IPS DF 19.7 (cell line): ENCODE measurements around the gene GATA3.
"Not testable (repeated sequence)": the region's sequence is repeated elsewhere in the genome, so short reads cannot be mapped to it uniquely, and the experiment has no call there.

Experiments used
- DNase-seq: peaks from one replicate; pipeline ENCODE4 v3.0.0-alpha.2; 2013; ENCODE audit warnings: low read depth, low spot score

Gene GATA3

DNA sequence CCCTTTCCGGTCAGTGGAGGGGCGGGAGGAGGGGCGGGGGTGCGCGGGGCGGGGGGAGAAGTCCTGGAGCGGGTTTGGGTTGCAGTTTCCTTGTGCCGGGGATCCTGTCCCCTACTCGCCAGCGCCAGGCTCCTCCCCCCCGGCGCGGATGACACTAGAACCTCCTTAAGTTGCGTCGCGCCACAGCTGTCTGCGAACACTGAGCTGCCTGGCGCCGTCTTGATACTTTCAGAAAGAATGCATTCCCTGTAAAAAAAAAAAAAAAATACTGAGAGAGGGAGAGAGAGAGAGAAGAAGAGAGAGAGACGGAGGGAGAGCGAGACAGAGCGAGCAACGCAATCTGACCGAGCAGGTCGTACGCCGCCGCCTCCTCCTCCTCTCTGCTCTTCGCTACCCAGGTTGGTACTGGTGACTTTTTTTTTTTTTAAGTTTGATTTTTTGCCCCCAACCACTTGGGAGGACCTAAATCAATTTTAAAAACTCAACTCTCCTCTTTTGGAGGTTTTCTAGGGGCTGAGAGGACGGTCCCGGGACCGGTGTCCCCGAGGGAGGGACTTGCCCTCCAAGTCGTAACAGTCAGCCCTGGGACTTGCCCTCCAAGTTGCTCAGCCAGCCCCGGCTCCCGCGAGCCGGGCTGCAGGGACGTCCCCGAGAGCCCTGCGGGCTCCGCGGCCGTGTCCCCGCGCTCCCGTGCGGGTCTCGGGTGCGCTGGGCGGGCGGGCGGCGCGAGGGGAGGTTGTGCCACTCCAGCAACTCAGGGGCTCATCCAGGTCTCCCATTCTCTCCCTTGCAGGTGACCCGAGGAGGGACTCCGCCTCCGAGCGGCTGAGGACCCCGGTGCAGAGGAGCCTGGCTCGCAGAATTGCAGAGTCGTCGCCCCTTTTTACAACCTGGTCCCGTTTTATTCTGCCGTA lies at the start of gene GATA3:
Gene GATA3, plus strand, starts transcription at position 195 of the 914 bp plus-strand sequence. CDS start 968 bp downstream, outside the sequence.
- DNase-seq, result no peak

DNA sequence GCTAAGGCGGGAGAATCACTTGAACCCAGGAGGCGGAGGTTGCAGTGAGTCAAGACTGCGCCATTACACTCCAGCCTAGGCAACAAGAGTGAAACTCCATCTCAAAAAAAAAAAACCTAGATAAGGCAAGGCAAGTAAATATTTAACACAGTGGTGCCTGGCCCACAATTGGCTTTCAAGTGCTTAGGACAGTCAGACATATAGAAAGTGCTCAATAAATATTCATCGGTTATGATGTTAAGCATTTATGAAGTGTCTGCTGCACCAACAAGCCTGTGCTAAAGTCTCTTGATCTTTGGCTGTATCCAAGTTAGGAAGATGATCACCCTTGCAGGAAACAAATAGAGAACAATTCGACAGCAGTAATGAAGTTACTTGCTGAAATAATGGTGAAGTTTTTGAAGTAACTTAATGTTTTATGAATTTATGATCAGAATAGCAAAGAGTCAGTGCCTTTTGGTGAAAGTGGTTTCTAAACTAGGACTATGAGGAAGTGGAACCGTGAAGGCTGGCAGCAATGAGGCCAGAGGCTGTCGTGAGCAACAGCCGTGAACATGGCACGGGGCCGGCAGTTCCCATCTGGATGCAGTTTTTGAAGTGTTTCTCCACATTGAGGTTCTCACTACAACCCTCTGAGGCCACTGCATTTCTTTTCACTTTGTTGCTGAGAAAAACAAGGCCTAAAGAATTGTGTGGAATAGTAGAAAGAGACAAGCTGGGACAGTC lies 48.1 kb upstream of the GATA3 start:
- no peak for DNase-seq

DNA sequence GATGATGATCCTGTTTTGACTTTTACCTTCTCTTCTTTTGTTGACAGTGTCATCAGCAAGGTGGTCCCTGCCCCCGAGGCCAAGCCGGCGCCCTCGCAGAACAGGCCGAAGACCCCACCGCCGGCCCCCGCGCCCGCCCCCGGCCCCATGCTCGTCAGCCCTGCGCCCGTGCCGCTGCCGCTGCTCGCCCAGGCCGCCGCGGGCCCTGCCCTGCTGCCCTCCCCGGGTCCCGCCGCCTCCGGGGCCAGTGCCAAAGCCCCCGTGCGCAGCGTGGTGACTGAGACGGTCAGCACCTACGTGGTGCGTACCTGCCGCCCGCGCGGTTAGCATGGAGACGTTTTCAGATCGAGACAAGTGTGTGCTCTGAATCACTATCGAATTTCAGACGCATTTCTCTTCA lies 45.5 kb upstream of the GATA3 start:
- no peak for DNase-seq

DNA sequence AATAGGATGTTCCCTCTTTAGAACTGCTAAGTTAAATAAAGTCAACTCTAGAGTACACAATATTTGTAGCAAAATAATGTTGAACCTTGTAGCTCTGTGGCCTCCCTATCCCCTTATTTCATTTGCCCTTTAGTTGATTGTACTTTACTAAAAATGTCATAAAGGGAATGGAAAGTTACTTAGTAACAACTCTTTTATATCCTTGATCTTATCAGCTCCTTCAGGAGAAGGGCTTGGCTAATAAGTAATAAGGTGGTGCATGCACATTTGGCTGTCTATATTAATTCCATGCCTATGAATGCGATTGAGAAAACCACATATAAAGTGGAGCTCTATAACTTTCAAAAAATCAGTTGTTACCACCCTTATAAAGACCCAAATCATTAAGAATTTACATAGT lies 41.5 kb upstream of the GATA3 start:
- DNase-seq, result no peak

DNA sequence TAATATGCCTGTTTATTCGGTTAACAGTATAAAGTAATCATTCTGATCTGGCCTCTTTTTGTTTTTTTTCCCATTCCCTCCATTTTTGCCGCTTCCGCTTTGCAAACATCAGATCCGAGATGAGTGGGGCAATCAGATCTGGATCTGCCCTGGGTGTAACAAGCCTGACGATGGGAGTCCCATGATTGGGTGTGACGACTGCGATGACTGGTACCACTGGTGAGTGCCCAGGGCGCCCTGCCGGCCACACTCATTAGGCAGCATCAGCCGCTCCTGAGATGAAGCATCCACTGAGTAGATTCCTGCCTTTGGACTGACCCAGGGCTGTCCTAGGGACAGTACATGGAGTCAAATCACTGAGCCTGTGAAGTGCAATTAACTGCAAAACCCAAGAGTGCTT lies 40.9 kb upstream of the GATA3 start:
- no peak for DNase-seq

DNA sequence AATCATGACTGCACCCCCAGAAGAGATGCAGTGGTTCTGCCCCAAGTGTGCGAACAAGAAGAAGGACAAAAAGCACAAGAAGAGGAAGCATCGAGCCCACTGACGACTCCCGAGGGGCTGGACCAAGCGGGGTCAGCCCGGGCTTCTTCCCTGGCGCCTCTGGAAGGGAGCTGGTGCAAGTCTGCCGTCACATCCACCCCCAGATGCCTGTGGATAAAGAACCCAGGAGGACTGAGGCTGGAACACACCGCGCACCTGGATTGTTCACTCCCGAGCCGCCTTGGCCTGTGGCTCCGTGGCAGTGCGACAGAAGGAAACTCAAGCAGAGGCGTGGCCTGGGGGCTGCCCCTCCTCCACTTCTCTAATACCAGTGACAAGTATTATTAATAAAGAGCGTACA lies 39.8 kb upstream of the GATA3 start:
- no peak for DNase-seq

DNA sequence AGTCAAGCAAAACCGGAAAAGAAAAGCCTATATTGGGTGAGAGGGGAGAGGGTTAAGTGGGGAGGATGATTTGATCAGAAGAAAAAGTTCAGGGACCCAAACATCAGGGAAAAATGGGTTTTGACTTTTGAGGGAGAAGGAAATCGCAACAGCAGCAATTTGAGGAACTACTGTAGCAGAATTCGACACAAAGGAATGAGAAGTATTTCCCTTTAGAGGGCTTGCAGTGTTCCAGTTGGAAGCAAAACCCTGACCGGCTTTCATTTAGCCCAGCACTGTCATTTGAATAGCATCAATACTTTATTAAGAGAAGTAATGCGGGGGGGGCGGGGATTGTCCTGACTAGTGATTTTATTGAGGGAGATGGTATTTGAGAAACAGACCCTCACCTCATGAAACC lies 37.2 kb upstream of the GATA3 start:
- DNase-seq, result no peak

DNA sequence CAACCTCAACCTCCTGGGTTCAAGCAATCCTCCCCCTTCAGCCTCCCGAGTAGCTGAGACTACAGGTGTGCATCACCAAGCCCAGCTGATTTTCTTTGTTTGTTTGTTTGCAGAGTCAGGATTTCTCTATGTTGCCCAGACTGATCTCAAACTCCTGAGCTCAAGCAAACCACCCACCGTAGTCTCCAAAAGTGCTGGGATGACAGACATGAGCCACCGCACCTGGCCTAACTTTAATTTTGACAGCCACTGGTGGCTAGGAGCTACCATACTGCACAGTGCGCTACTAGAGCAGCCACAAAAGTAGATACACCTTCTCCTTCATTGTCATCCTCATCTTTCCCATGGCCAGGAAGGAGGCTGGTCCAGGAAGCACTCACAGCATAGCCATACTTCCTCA lies 31.2 kb upstream of the GATA3 start:
- no peak for DNase-seq

DNA sequence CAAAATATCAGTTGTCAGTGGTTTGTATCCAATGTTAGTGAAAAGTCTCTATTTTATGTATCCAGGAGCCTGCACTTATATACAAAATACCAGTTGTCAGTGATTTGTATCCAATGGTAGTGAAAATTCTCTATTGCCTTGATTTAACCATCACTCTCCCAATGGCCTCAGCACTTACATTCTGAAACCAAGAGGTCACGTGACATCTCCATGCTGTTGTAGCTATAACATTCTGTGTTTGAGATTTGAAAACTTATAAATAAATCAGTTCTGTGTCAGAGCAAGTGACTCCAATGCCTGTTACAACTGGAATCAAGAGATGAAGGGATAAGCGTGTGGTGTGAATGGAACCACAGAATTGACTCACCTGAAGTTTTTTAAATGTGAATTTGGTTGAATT lies 30.6 kb upstream of the GATA3 start:
- no peak for DNase-seq

DNA sequence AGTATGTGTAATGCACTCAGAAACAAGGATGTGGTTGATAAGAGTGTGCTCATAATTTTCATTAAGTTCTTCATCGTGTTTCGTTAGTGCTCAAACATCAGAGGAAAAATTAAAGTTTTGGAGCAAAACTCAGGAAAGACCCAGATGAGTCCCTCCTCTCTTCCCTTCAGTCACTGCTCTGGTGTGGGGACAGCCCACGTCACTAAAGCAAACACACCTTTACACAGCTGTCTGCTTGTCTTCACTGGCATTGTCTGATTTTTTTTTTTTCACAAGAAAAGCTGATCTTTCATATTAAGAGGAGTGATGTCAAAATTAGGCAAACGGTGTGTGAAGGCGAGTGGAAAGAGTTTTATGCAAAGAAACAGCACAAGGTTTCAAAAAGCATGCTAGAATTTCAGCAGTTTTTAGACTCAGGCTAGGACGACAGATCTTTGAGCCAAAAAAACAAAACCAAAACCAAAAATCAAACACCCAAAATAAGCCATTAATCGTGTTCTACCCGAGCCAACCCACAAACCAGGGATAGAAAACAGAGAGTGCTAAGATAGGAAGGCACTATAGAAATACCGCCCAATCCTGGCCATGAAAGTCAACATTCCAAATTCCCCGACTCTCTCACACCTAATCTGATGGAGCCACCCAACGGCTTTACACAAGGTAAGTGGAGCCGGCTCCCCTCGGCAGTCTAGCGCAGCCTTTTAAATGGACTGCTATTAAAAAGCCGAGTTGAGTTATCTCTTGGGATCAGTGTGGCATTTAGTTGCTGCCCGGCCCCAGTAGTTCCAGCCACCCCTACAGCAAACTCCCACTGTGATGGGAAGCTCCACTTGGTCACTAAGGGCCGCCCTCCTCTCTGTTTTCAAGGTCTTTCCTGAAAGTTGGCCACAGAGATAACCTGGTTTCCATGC lies 27.9 kb upstream of the GATA3 start:
- DNase-seq, result no peak

DNA sequence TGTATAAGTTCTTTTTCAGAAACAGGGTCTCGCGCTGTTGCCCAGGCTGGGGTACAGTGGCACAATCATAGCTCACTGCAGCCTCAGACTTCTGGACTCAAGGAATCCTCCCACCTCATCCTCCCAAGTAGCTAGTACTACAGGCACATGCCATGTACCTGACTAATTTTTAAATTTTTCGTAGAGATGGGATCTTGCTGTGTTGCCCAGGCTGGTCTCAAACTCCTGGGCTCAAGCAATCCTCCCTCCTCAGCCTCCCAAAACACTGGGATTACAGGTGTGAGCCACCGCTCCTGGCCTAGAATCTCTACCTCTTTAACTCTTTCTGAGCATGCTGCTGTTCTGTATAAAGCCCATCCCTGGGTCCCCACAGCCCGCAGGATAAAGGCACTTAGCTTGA lies 23.3 kb upstream of the GATA3 start:
- not testable (repeated sequence) for DNase-seq

DNA sequence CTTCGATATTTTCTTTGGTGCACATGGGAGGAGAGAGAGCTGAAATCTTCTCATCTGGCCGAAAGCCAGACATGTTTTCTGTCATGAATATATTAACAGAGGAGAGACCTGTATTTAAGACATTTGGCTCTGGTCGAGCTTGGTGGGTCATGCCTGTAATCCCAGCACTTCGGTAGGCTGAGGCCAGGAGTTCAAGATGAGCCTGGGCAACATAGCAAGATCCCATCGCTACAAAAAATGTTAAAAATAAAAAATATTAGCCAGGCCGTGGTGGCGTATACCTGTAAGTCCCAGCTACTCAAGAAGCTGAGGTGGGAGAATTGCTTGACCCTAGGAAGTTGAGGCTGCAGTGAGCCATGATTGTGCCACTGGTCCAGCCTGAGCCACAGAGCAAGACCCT lies 21.9 kb upstream of the GATA3 start:
- no peak for DNase-seq

DNA sequence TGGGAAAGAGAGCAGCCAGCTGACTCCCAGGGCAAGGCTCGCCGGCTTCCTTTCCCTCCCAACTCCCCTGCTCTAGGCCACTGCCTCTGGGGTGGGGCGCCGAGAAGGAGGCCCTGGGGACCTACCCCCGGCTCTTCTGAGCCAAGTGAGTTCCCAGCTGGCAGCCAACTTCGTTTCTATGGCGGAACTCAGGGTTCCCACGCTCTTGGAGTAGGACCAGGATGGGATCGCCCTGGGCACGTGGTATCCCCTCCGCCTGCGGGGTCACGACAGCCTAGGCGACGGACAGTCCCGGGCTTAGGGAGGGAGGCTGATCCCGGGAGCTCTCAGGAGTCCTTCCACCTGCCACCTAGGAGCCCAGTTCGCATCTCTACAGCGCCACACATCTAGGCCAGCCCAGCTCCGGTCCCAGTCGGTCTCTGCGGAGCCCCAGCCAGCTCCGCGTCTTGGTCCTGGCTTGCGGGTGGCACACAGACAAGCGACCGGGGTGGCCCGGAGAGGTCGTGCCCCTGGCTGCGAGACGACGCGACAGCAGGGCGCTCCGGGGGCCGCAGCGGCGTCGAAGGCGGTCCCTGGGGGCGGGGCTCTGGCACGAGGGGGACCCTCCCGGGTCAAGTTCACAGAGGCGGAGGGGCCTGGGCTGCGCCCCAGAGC lies 20.5 kb upstream of the GATA3 start:
- DNase-seq, result no peak

DNA sequence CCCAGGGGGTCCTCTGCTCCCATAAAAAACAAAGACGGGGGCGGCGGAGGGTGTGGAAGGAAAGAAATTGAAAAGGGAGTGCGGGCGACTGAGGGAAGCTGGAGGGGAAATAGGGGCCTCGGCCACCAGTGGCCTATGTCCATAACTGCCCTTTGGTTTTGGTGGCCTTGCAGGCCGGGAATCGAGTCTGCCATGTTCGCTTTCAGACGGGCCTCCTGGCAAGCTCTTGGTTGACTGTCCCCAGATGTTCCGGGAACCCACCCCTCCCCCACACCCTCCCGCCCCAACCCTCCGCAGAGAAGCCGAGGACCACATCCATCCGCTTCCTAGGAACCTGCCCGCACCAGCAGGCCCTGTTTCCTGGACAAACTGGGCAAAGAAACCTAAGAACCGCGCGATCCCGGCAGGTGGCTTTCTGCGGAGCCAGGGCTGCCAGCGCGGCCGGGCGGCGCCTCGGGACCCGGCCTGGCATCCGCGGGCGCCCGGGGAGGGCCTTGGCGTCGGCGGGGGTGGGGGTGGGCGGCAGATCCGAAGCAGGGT lies 20.0 kb upstream of the GATA3 start:
- DNase-seq, result no peak

DNA sequence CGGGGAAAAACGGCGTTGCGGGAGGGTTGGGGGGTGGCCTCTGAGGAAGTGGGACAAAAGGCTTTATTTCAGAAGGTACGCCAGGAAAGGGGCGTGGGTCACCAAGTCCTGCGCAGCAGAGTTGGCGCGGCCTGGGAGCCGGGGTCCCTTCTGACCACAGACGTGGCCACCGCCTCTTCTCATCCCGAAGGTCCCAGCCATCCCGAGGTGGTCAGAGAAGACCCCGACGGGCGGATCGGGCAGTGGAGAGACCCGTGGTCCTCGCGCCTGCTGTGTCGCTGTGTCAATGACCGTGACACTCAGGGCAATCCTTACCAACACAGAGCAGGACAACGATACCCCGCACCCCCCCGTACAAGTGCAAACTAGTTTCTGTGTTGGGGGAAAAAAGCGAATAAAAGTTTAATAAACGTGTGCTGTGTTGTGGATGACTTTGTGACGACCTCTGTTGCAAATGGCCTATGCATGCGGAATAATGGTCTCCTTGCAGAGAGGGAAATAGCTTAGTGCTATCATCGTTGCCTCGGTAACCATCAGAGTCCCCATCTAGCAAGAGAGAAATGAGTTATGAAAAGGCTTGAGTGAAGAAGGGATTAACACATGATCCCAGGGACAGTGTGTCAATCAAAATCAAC lies 19.4 kb upstream of the GATA3 start:
- no peak for DNase-seq

DNA sequence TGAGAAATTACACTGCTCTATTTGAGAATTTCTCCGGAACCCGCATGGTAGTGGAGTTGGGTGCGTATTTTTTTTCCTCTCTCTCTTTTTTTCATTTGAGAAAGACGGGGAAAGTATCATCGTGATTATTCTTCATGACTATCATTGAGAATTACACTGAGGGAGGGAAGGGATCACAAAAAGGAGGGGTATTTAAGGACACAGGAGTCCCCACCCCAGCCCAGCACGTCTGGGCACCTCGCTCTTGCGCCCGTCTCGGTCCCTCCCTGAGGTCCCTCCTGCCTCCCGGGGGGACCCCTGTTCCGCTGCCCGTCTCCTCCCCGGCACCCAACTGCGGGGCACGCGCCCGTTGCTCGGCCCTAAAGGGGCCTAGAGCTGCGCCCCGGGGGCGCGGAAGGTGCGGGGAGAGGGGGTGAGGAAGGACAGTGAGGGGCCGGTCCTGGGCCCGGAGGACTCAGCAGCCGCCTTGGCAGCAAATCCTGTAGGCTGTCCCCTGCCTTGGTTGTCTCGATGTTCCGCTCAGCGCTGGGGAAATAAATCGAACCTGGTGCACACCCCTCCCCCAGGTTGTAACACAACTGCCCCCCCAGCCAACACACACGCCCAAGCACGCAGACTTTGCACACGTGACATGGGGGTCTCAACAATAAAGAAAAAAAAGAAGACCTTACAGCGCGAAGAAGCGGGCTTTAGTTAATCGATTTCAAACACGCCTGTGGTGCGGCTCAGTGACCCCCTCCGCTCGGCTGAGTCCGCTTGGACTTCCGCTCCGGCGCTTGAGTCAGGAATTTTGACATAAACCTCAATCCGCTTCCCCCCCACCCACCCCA lies 18.6 kb upstream of the GATA3 start:
- no peak for DNase-seq

DNA sequence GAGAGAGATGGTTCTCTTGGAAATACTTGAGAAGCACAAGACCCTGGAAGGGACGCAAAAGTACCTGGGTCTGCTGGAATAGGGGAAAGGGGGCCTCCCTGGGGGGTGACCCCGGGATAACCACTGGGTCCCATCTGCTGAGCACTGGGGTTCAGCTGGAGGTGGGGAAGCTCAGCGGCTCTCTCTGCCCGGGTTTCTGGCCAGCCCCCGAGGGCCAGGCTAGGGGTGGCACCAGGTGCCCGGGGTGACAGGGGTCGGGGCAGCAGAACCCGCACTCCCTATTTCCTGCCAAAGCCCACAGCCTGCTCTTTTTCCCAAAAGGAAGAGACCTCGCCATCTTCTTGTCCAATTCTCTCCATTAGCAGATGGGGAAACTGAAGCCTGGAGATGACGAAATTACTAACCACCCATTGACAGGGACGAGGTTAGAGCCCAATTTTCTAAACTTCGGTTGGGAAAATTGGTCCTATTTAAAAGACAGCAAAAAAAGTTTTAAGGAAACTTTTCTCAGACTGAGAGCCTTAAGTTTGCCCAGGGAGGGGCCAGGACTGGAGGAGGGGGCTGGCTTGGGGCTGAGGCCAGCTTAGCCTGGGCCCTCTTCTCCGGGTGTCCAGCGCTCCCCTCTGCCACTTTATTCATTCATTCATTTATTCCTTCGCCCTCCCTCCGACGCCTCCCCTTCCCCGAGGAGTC lies 17.8 kb upstream of the GATA3 start:
- DNase-seq, result no peak

DNA sequence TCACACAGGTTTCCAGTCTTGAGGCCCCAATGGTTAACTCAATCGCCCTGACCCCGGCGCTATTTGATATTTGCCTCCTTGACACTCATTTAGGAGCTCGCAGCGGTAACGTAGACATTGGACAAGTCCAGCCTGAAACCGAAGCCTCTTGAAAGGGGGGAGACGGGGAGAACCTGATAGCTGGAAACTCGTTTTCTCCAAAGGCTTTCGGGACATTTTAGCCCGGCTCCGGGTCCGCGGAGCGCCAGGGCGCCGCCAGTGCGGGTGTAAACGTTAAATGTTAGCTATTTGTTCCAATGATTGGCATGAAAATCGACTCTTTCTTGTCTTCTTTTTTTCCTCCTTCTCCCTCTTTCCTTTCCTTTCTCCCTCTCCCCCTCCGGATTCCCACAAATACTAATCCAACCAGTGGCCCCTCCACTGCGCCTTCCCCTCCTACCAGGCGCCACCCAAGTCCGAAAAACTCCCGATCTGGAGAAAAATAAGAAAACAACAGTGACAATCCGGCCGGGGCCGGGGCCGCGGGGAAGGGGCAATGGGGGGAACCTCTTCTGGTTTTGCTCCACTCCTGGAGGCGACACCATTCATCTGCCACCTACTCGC lies 17.2 kb upstream of the GATA3 start:
- no peak for DNase-seq
